ENCODE results near the gene STPG4.

DNA sequence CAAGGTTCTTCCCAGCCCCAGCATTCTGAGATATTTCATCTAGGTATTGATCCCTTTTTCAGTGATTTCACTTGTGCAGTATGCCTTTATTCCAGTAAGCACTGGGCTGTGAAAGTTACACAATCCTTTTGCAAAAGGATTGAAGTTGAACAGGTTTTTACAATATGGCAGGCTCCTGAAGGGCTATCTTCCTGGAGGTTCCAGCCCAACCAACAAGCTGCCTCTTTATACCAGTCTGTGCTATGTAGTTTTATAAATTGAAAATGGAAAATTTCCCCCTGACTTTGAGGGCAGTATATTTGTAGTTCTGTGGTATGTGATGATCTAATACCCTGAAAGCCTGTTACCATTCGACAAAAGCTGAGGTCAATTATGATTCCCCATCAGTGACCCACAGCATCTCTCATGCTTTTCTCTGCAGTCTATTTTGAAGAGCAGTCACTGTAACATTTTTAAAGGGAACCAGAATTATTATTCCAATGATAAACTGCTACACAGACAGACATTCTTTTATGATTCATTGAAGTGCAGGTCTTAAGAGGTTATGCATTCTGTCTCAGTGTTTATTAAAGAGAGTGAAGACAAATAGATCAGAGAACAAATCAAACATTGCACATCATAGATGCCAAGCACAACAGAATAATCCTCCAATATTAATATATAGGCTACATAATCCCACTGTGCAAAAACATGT is 35.2 kb upstream of the STPG4 start:
- TF ChIP-seq, protein P1, sequence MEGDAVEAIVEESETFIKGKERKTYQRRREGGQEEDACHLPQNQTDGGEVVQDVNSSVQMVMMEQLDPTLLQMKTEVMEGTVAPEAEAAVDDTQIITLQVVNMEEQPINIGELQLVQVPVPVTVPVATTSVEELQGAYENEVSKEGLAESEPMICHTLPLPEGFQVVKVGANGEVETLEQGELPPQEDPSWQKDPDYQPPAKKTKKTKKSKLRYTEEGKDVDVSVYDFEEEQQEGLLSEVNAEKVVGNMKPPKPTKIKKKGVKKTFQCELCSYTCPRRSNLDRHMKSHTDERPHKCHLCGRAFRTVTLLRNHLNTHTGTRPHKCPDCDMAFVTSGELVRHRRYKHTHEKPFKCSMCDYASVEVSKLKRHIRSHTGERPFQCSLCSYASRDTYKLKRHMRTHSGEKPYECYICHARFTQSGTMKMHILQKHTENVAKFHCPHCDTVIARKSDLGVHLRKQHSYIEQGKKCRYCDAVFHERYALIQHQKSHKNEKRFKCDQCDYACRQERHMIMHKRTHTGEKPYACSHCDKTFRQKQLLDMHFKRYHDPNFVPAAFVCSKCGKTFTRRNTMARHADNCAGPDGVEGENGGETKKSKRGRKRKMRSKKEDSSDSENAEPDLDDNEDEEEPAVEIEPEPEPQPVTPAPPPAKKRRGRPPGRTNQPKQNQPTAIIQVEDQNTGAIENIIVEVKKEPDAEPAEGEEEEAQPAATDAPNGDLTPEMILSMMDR (conservative IDR thresholded peaks at IDR 0.05) = no peak
- no peak for TF ChIP-seq ZFX (IDR thresholded peaks at IDR 0.05)
